K562 (cell line): ENCODE measurements around the gene VRK3. TPM values are rescaled to one million over a fixed set of nuclear protein-coding genes. Genes with fewer than 3 reads are reported as not detected.
"Not testable (repeated sequence)": the region's sequence is repeated elsewhere in the genome, so short reads cannot be mapped to it uniquely, and the experiment has no call there.

Experiments used
- ATAC-seq: fragments of 200-7000 bp; cut with Tn5 transposase; 3 replicates; pipeline ENCODE4 v1.9.1; 2020; ENCODE audit warnings: moderate library complexity
- BruUV-seq: library from RNA; stranded (reverse); fragments of 400-500 nt; replicated peaks from 2 replicates; lab custom pipeline; 2021; lab: Mats Ljungman, UMichigan
- CTCF ChIA-PET: fragments of 300-600 bp; formaldehyde crosslinking; extraction: SDS; loops from one replicate; lab custom pipeline; 2021; ENCODE audit warnings: low intra/inter-chr PET ratio; lab: Yijun Ruan, JAX
- POLR2A ChIA-PET: fragments of 300-600, 350-650 bp; sonication (Branson Sonifier 250); formaldehyde crosslinking; extraction: SDS; loops from one replicate; lab custom pipeline; 2021; ENCODE audit warnings: antibody characterized with exemption, inconsistent platforms; lab: Yijun Ruan, JAX
- DNase-seq, 4 experiments: peaks; one replicate each; pipeline versions ENCODE4 v3.0.0 to v3.0.0-alpha.2; 2011 to 2018; ENCODE audit warnings: low spot score in 3 of 4, mixed read lengths in 3 of 4; ENCODE audit errors: extremely low read depth in 1 of 4
- FAIRE-seq: peaks from 2 replicates; lab custom pipeline; 2011; peaks lifted over from hg19 to GRCh38; lab: Jason Lieb, UNC
- H2AFZ ChIP-seq: 2 replicates; pipeline ENCODE4 v1.6.0; 2011; ENCODE audit warnings: low read depth, low read length, control low read depth, inconsistent platforms
- H3K27ac ChIP-seq: fragments of 200-600 bp; 3 replicates; pipeline ENCODE4 v1.8.0; 2011; ENCODE audit warnings: low read depth, mild to moderate bottlenecking, control low read depth, inconsistent platforms, low read length, moderate library complexity, mixed read lengths; ENCODE audit errors: extremely low read depth
- H3K27me3 ChIP-seq, 2 experiments: fragments of 300-600 bp in 1 of 2; 2 replicates in 1 of 2; 3 replicates in 1 of 2; pipeline versions ENCODE4 v1.6.0 to v1.8.0; 2011; ENCODE audit warnings: inconsistent platforms in 2 of 2, low read length in 2 of 2, mild to moderate bottlenecking in 1 of 2, mixed read lengths in 1 of 2, moderate library complexity in 1 of 2; ENCODE audit not compliant: control insufficient read depth in 2 of 2, insufficient read depth in 2 of 2
- H3K36me3 ChIP-seq: fragments of 300-600 bp; 3 replicates; pipeline ENCODE4 v1.8.0; 2011; ENCODE audit warnings: mild to moderate bottlenecking, low read length, inconsistent platforms; ENCODE audit not compliant: control insufficient read depth, insufficient read depth
- H3K4me1 ChIP-seq, 2 experiments: fragments of 200-600 bp in 1 of 2; replicated peaks in 1 of 2; 2 replicates in 1 of 2; 3 replicates in 1 of 2; pipeline versions ENCODE4 v1.5.1 to v1.8.0; 2011; ENCODE audit warnings: inconsistent platforms in 2 of 2, low read length in 2 of 2, mild to moderate bottlenecking in 1 of 2, mixed read lengths in 1 of 2, moderate library complexity in 1 of 2; ENCODE audit not compliant: control insufficient read depth in 2 of 2, insufficient read depth in 2 of 2
- H3K4me2 ChIP-seq: 2 replicates; pipeline ENCODE4 v1.6.1; 2011; ENCODE audit warnings: low read length, control low read depth, inconsistent platforms, mixed read lengths; ENCODE audit not compliant: insufficient read depth
- H3K4me3 ChIP-seq: fragments of 200-600 bp; sonication (generic), shearing (Covaris generic); 2 replicates; pipeline ENCODE4 v1.5.1; 2016; ENCODE audit warnings: control low read depth, inconsistent platforms
- H3K79me2 ChIP-seq: fragments of 200-600 bp; 3 replicates; pipeline ENCODE4 v1.8.0; 2011; ENCODE audit warnings: low read length, inconsistent platforms; ENCODE audit not compliant: control insufficient read depth, insufficient read depth
- H3K9ac ChIP-seq, 2 experiments: 2 replicates each; pipeline versions ENCODE4 v1.6.0 to v1.6.1; 2011; ENCODE audit warnings: low read depth in 2 of 2, low read length in 2 of 2, control low read depth in 1 of 2, inconsistent platforms in 1 of 2, mild to moderate bottlenecking in 1 of 2, mixed read lengths in 1 of 2; ENCODE audit not compliant: insufficient read depth in 1 of 2
- H3K9me1 ChIP-seq: one replicate; pipeline ENCODE4 v1.6.0; 2011; ENCODE audit warnings: inconsistent platforms, mild to moderate bottlenecking, low read length, moderate library complexity; ENCODE audit not compliant: control insufficient read depth, insufficient read depth
- H3K9me3 ChIP-seq: replicated peaks from 2 replicates; pipeline ENCODE4 v1.5.1; 2011; ENCODE audit warnings: low read depth, low read length, inconsistent platforms; ENCODE audit not compliant: control insufficient read depth, insufficient read depth
- H4K20me1 ChIP-seq: replicated peaks from 2 replicates; pipeline ENCODE4 v1.6.1; 2011; ENCODE audit warnings: low read length, inconsistent platforms, mixed read lengths; ENCODE audit not compliant: control insufficient read depth, insufficient read depth
- C11orf30 ChIP-seq: fragments of 450-650 bp; IDR thresholded peaks from 2 replicates; pipeline ENCODE4 v1.6.1; 2016; ENCODE audit warnings: low read depth, mild to moderate bottlenecking
- HMGN3 ChIP-seq: IDR thresholded peaks from 2 replicates; pipeline ENCODE4 v1.6.1; 2011; ENCODE audit warnings: borderline replicate concordance, low read depth, mild to moderate bottlenecking, mixed read lengths, low read length; ENCODE audit not compliant: insufficient read length; ENCODE audit errors: extremely low read depth
- IRF1 ChIP-seq: sonication (generic); formaldehyde crosslinking; IDR thresholded peaks from 2 replicates; pipeline ENCODE4 v1.8.0; 2022; ENCODE audit warnings: missing genetic modification reagents, mild to moderate bottlenecking, borderline replicate concordance
- MAFG ChIP-seq: fragments of 450-650 bp; conservative IDR thresholded peaks from 2 replicates; pipeline ENCODE4 v1.6.1; 2016; ENCODE audit warnings: missing genetic modification characterization, missing compliant biosample characterization
- NR2C1 ChIP-seq, 2 experiments: fragments of 450-650 bp; IDR thresholded peaks; 2 replicates each; pipeline ENCODE4 v1.6.1; 2017; ENCODE audit warnings: mild to moderate bottlenecking in 2 of 2, antibody characterized with exemption in 1 of 2, inconsistent platforms in 1 of 2, missing compliant biosample characterization in 1 of 2, missing genetic modification characterization in 1 of 2
- SMAD4 ChIP-seq: fragments of 250-450 bp; sonication (Bioruptor Pico); conservative IDR thresholded peaks from 2 replicates; pipeline ENCODE4 v1.8.0; 2021; ENCODE audit warnings: inconsistent platforms, mild to moderate bottlenecking, moderate library complexity
- SPI1 ChIP-seq: IDR thresholded peaks from 2 replicates; pipeline ENCODE4 v1.6.1; 2011; ENCODE audit warnings: low read depth, low read length, control low read depth, borderline replicate concordance
- YBX1 ChIP-seq: fragments of 450-650 bp; IDR thresholded peaks from 2 replicates; pipeline ENCODE4 v1.7.1; 2016; ENCODE audit warnings: mild to moderate bottlenecking
- ZBED1 ChIP-seq: IDR thresholded peaks from 2 replicates; pipeline ENCODE4 v1.6.1; 2014
- ZNF12 ChIP-seq: sonication (generic); formaldehyde crosslinking; IDR thresholded peaks from 2 replicates; pipeline ENCODE4 v1.4.0; 2020; ENCODE audit warnings: mild to moderate bottlenecking, missing genetic modification reagents
- ZNF316 ChIP-seq: fragments of 450-650 bp; IDR thresholded peaks from 2 replicates; pipeline ENCODE4 v1.6.1; 2016
- WGBS: fragments of 100-300 bp; shearing (Covaris generic); methylation state at CpG from one replicate; pipeline ENCODE4 v1.1.6; 2016; ENCODE audit warnings: low coverage, mixed read lengths; ENCODE audit not compliant: insufficient coverage; ENCODE audit errors: missing lambda C conversion rate; 5-methylcytosine and 5-hydroxymethylcytosine counted together
- in situ Hi-C: fragments of 300-500 bp; cut with MboI; formaldehyde crosslinking; loops from 4 replicates; pipeline ENCODE4 v1.15.0; 2018; ENCODE audit warnings: inconsistent platforms, mixed read lengths
- intact Hi-C: fragments of 100-400 bp; cut with micrococcal nuclease; formaldehyde crosslinking; loops from 2 replicates; pipeline ENCODE4 v1.14.2; 2022
- polyA plus RNA-seq, 8 experiments: library from polyadenylated mRNA; depleted of rRNA in 4 of 8; stranded (reverse) in 5 of 8; unstranded in 3 of 8; fragments of >200 nt; fragmentation: Nextera tagmentation in 2 of 8; fragmentation: Illumina TruSeq in 1 of 8; extraction: Ambion mirVana in 2 of 8; extraction: Trizol in 1 of 8; gene quantifications; 2 replicates each; pipeline versions ENCODE4 v1.2.1 to v1.2.3, GENCODE V29; 2011 to 2014; ENCODE audit warnings: inconsistent platforms in 1 of 8, missing spikeins in 1 of 8
- total RNA-seq, 7 experiments: library from RNA; depleted of rRNA in 6 of 7; stranded (reverse); fragments of >200 nt in 6 of 7; fragmentation: Illumina TruSeq in 2 of 7; extraction: Trizol in 2 of 7; gene quantifications; 2 replicates each; pipeline versions ENCODE4 v1.2.1 to v1.2.3, GENCODE V29; 2011 to 2021; ENCODE audit warnings: low replicate concordance in 1 of 7

VRK3 gene
- total and polyA plus RNA-seq, 9 of the 15 experiments (the other 6 are each of a cell fraction or from before 2014, with no cell fraction given), result 25.6 to 94.3 (median 42.9) TPM

- H3K79me2 ChIP-seq, H3K36me3 ChIP-seq, in situ Hi-C loops, CTCF ChIA-PET, H3K9me1 ChIP-seq, BruUV-seq, DNase-seq, ATAC-seq, FAIRE-seq, POLR2A ChIA-PET, H3K27me3 ChIP-seq, H3K4me3 ChIP-seq, H3K9ac ChIP-seq, H3K4me2 ChIP-seq, H3K9me3 ChIP-seq, H3K4me1 ChIP-seq, H4K20me1 ChIP-seq, H2AFZ ChIP-seq, H3K27ac ChIP-seq, intact Hi-C loops: not testable (repeated sequence)
- WGBS, result 19% methylated on average over 5 of the region's 5 CpGs
- TF ChIP-seq ZNF316, result peak; percentile 48
- TF ChIP-seq SPI1, result peak; percentile 18; the same call in 1 of the 2 replicates
- TF ChIP-seq C11orf30, result peak; percentile 56; the same call in 1 of the 2 replicates
- peak; percentile 27; the same call in 1 of the 2 replicates for TF ChIP-seq MAFG (tag)
Measured at GRCh38 chr19:49944567-49944966, 80.6 kb downstream of the VRK3 start.

- H3K9ac ChIP-seq, result no peak overlapping the region
- DNase-seq, result no peak
- no peaks in the 10 kb centered on the region for H3K79me2 ChIP-seq
- H3K9me1 ChIP-seq, result no peaks in the 10 kb centered on the region
- intact Hi-C loops, result no loop called here
- ATAC-seq, result no peak
- CTCF ChIA-PET, result no interaction called here
- FAIRE-seq, result no peak
- no peaks in the 10 kb centered on the region for H4K20me1 ChIP-seq
- no peak overlapping the region for H3K27ac ChIP-seq
- no peak for TF ChIP-seq HMGN3
- no peak for TF ChIP-seq NR2C1 (IDR thresholded peaks at IDR 0.05)
- TF ChIP-seq NR2C1 (tag; IDR thresholded peaks at IDR 0.05), result no peak
- no peak for TF ChIP-seq IRF1
- TF ChIP-seq SMAD4, result no peak
- TF ChIP-seq ZNF12 (CRISPR knock-in tag), result no peak
- no peak for TF ChIP-seq ZBED1
- no peak for TF ChIP-seq YBX1
- TF ChIP-seq, all 486 proteins: peak for 0
- no peaks in the 10 kb centered on the region for H3K36me3 ChIP-seq
- H2AFZ ChIP-seq, result no peak overlapping the region
- no peak overlapping the region for H3K4me3 ChIP-seq
- H3K4me1 ChIP-seq, result peaks cover 8 to 11% of the 10 kb centered on the region in 2 experiments; a peak in 3 of 5 replicates
- H3K4me2 ChIP-seq, result no peak overlapping the region
- H3K9me3 ChIP-seq, result no peaks in the 10 kb centered on the region
- POLR2A ChIA-PET, result no interaction called here
- in situ Hi-C loops, result no loop called here
- H3K27me3 ChIP-seq, result no peaks in the 10 kb centered on the region
- WGBS, result 75% methylated on average over 5 of the region's 5 CpGs
- no TSS peak for BruUV-seq
Measured at GRCh38 chr19:49940482-49940791, 84.7 kb downstream of the VRK3 start.
